GM19238 (cell line): Measurements from ENCODE around the gene CREBL2.
"Not testable (repeated sequence)": the region's sequence is repeated elsewhere in the genome, so short reads cannot be mapped to it uniquely, and the experiment has no call there.

Experiments used
- DNase-seq: peaks from one replicate; pipeline ENCODE4 v3.0.0; 2011; ENCODE audit warnings: low spot score; ENCODE audit not compliant: insufficient read length

Gene CREBL2, protein sequence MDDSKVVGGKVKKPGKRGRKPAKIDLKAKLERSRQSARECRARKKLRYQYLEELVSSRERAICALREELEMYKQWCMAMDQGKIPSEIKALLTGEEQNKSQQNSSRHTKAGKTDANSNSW

DNA sequence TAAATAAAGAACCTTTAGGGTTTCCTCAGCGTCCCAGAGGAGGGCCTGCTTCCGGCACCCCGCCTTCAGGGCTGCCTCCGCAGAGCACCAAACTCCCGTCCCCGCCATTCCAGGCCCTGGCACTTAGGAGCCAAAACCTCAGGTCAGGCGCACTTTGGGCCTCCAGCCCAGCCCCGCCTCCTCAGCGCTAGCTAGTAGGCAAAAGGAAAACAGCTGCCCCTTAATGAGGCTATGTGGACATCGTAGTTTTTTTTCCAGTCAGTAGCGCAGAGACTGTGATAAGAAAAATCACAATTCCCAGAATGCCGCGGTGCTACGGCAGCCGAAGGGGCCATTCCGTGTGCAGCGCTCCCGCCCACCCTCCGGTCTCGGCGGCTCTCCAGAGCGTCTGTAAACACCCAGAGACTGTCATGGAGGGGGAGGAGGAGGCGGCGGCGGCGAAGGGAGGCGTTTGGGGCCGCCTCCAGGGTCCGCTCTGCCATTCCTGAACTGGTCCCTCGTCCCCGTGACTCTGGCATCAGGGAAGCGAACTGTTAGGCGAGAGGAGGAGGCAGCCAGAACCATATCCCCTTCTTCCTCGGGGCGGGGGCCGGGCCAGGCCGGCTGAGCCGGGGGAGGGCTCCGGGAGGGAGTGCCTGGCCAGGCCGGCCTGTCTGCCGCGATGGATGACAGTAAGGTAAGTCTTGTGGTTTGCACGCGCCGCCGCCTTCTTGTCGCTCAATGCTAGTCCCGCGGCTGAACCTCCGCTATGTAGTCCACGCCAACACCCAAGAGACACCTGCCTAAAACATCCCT, at the start of gene CREBL2:
Gene CREBL2 (plus strand): TSS at position 365 of the 795 bp plus-strand sequence. CDS start 297 bp downstream, at position 662.
- peak; percentile 74 for DNase-seq

DNA sequence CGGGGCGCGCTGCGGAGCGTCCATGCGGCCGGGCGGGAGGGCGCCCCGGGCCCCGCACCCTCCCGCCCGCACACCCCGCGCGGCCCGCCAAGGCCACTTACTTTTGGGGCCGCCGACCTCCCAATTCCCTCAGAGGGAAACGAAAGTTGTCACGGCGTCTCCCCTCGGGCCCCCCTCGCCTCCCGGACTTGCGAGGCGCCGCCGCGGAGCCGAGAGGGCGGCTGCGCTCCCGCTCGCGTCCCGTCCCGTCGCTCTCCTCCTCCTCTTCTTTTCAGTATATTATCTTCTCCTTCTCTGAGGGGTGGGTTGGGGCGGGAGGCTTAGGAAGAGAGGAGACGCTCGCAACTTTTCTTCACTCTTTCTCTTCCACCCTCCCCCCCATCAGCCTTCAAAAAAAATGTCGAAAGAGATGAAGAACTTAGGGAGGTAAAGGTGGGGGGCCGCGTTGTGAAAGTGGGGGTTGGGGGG, 49.6 kb upstream of the CREBL2 start:
- peak; percentile 31 for DNase-seq

DNA sequence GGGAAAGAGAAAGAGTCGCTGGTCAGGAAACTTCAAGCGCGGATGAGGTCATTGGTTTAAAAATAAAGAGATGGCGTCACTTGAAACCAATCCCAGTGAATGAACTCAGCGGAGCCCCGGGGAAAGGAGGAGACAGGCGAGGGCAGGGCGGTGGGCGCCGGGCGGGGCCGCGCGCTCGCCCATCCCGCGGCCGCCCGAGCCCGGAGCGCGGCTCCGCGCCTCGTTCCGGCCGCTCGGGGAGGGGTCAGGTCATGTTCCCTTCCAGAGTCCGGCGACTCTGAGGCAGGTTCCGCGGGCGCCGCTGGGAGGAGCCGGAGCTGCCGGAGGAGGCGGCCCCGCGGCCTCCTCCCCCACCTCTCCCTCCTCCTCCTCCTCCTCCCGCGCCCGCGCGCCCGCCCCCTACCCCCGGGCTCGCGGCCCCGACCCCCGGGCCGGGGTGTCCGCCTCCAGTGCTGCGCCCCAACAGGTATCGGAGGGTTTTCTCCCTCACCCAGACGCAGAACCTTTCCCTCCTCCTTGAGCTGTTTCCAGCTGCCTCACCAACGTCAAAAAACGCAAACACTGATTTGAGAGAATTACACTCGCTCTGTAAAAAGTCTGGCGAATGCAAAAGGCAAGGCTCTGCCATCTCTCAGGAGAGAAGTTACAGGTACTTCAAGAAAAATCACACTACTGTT, 49.0 kb upstream of the CREBL2 start, which contains the start of gene DUSP16:
Gene DUSP16 (minus strand): TSS at position 279 of the 677 bp plus-strand sequence. CDS start 41,765 bp downstream, outside the sequence.
- DNase-seq: peak; percentile 79

DNA sequence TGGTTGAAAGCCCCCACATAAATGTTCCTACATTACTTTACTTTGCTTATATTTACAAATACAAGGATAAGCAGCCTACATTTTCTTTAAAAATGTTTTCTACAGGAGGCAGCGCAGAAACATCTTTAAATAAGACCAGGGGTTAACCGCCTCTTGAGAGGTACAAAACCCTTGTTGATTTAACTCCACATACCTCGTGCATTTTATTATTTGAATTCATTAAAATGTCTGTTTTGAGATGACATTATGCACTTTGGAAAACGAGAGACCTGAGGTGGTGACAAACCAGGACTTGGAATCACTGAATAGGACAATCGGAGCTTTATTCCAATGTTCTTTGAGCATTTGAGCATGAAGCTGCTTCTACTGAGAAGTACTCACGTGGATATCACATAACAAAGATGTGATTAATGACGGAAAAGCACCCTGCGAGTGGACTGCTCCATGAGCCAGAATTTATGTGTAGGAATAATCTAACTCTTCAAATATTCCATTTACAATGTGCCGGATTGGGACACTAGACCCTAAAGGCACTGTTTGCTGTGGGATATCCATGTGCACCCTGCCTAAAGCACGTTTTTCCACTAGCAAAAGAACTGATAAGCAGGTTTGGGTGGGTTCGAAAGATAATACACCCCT, 48.3 kb upstream of the CREBL2 start:
- DNase-seq: no peak

DNA sequence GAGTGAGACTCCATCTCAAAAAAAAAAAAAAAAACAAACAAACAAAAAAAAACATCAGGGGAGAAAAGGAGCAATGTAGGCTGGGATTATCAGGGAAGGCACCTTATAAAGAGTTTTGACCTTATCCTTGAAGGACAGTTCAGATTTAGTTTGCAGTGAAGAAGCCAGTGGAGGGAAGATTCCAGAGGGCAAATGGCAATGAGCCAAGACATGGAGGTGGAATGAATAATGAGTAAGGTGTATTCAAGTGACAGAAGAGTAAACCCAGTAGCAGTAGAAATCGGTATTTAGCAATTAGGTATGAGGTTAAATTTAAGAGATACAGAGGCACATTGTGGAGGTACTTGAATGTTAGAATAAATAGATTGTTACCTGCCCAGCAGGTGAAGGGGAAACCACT, 46.8 kb upstream of the CREBL2 start:
- DNase-seq: no peak

DNA sequence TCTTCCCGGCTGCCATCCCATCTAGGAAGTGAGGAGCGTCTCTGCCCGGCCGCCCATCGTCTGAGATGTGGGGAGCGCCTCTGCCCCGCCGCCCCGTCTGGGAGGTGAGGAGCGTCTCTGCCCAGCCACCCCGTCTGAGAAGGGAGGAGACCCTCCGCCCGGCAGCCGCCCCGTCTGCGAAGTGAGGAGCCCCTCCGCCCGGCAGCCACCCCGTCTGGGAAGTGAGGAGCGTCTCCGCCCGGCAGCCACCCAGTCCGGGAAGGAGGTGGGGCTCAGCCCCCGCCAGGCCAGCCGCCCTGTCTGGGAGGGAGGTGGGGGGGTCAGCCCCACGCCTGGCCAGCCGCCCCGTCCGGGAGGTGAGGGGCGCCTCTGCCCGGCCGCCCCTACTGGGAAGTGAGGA, 45.7 kb upstream of the CREBL2 start:
- not testable (repeated sequence) for DNase-seq

DNA sequence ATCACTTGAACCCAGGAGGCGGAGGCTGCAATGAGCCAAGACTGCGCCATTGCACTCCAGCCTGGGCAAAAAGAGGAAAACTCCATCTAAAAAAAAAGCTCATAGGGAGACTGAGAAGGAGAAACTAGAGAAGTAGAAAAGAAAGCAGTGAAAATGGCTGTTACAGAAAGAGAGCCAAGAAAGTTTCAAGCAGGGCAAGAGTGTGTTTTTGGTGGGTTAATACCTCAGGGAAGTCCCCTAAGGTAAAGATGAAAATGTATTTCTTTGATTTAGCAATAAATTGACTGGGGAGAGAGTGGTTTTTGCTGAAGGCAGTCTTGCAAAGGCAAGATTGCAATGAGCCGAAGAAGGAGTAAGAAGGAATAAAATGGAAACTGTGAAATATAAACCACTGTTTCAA, 39.0 kb upstream of the CREBL2 start:
- no peak for DNase-seq

DNA sequence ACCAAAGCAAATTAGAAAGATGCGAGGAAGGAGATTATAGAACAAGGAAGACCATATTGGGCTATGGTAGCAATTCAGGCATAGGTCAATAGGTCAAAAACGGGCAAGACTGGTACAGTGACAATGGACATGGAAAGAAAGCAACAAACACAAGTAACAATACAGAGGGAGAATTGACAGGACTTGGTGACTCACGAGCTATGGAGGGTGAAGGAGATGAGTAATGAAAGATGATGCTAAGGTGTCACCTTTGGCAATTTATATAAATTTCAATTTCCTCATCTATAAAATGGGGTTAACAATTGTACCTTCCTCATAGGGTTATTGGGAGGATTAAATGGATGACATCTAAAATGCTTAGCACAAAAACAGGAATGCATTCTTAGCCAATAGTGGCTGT, 33.9 kb upstream of the CREBL2 start:
- no peak for DNase-seq

DNA sequence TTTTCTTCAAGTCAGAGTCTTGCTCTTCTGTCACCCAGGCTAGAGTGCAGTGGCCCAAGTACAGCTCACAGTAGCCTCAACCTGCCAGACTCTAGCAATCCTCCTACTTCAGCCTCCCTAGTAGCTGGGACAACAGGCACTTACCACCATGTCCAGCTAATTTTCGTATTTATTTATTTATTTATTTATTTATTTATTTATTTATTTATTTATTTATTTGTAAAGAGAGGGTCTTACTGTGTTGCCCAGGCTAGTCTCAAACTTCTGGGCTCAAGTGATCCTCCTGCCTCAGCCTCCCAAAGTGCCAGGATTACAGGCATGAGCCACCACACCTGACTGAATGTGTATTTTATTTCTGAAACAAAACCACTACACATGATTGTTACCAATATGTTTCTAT, 31.0 kb upstream of the CREBL2 start:
- not testable (repeated sequence) for DNase-seq

DNA sequence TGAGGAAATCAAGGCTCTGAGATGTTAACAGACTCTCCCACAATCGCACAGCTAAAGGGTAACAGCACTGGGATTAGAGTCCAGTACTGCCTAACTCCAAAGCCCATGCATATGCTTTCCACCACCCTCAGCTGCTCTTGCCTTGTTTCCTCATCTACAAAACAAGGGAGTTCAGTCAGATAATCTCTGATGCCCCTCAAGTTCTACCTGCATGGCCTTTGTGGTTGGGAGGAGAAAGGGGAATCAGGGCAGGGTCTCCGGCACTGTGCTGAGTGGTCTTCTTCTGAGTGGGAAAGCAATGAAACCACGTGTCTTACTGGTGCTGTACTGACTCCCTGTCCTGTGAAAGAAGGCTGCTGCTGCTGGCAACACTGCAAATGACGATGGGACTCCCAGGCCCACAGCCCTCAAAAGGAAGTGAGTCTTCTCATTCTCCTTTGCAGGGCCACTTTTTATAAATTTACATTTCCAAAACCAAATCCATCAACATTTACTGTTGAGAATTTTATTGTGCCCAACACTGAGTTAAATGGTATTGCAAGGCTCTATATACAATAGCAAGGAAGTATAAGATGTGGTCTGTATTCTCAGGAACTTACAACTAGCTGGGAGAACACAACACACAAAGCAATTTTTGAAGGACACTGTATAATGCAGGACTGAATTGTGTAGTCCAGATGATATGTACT, 29.3 kb upstream of the CREBL2 start:
- no peak for DNase-seq

DNA sequence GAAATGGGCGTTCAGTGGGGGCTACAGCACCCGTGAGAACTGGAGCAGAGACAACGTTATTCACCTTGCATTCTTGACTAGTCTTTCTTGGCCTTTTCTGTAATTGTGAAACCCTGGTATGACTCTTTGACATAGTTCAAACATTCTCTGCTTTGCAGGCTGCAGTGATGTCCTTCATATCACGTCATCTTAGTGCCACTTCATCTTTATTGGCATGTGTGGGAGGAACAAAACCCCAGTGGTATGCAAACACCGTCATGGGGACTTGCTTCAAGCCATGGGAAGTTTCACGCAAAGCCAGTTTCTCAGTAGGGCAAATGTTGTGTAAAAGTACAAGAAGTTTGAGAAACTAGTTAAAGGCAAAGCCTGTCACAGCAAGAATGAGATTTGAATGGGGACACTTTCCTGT, 28.8 kb upstream of the CREBL2 start:
- peak; percentile 47 for DNase-seq

DNA sequence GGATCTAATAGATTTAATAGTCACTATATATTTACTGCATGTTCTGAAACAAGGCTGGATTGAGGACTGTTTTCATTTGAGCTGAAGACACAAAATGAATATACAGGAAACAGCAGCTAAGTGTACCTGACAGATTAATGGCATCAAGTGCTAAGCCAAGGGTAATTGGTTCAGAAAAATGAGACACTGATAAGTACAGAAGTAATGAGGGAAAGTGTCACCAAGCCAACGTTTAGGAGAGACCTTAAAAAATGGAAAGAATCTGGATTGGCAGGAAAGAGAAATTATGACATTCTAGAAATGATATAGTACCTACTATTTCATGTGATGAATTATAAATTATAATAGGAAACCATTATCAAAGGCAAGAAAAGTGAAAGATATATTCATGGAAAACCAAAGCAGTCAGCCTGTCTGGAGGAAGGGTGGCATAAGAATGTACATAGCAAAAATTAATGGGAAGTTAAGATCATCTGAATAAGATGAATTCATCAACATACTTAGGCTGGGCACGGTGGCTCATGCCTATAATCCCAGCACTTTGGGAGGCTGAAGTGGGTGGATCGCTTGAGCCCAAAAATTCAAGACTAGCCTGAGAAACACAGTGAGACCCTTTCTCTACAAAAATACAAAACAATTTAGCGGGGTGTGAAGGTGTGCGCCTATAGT, 28.0 kb upstream of the CREBL2 start:
- DNase-seq: no peak

DNA sequence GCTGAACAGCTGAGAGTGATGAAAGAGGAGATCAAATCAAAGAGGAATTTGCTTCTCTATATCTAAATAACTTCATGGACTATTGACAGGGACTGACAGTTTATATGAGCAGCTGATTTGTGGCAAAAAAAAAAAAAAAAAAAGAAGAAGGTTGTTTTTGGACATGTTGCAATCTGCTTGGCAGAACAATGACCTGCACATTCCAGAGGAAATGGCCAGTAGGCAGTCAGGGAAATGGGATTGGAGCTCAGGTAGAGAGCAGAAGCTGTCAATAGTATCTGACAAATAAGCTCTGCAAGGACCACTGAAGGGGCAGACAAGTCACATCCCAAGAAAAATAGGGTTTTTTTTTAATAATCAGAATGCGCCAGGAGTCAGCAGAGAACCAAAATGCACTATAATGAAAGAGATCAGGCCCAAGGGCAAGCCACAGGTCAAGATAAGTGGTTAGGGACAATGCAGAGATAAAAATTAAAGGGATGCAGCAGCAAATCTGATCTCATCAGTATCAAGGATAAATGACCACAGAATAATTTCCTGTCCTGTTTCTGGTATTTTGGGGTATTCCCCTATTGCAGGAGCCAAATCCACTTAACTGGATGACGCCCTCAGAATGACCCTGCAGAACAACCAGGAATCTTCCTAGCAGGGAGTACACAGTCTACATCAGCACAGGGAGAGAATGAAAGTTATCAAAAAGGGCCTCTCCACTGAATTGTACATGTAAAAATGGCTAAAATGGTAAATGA, 26.4 kb upstream of the CREBL2 start:
- DNase-seq: no peak

DNA sequence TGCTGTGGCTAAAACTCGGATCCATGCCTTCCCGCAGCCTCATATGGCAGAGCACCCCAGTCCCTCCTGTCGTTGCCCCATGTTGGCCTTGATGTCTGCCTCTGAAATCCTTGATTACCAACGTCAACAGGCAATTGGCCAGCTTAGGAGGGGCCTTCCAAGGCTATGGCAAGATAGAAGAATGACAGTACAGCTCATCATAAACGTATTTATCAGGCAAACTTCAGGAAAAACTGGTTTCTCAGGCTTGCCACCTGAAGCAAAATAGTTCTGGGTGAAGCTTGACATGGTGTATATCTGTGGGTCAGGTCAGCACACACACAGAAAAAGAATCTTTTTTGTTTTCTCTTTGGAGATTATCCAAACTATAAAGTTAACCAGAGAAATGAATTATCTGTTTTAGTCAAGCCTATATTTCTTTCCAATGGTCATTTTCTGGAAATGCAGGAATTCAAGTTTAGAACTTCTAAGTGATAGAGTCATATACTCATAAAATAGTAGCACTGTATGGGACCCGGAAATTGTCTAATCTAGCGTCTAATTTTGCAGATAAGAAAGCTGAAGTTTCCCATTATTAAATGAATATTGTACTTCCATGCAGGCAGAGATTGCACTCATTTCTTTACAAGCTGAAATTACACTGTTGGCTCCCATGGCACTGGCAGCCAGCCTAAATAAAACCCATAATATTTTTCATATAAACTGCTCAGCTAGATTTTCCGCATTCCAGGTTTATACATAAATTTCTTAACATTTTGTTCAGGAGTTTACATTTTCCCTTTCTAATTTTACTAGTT, 24.6 kb upstream of the CREBL2 start:
- DNase-seq: no peak

DNA sequence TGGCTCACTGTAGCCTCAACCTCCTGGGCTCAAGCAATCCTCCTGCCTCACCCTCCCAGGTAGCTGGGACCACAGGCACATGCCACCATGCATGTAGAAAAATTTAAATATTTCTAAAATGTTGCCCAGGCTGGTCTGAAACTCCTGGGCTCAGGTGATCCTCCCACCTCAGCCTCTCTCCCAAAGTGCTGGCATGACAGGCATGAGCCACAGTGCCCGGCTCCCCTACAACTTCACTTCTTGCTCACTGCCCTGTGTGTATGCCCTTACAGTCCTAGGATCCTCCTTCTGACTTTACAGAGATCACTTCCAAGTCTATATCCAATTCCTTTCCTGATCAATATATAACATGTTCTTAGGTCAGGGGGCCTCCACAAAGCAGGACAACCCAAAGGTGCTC, 23.8 kb upstream of the CREBL2 start:
- DNase-seq: no peak

DNA sequence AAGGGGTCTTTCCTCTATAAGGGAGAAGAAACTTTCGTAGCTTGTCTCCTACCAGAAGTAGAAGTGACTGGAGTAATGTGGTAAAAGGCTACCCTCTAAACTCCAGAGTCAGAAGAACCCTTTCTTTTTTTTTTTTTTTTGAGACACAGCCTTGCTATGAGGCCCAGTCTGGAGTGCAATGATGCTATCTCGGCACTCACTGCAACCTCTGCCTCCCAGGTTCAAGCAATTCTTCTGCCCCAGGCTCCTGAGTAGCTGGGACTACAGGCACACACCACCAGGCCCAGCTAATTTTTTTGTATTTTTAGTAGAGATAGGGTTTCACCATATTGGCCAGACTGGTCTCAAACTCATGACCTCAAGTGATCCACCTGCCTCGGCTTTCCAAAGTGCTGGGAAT, 23.2 kb upstream of the CREBL2 start:
- DNase-seq: not testable (repeated sequence)

DNA sequence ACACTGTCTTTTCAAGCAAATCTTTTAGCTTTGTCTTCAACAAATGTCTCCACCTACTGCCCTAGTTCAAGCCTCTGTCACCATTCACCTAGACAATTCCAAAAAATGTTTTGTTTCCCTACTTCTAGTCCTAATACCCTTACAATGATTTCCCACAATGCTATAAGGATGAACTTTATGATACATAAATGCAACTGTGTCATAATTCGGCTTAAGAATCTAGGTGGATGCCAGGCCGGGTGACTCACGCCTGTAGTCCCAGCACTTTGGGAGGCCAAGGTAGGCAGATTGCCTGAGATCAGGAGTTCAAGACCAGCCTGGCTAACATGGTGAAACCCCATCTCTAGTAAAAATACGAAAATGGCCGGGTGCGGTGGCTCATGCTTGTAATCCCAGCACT, 20.7 kb upstream of the CREBL2 start:
- no peak for DNase-seq

DNA sequence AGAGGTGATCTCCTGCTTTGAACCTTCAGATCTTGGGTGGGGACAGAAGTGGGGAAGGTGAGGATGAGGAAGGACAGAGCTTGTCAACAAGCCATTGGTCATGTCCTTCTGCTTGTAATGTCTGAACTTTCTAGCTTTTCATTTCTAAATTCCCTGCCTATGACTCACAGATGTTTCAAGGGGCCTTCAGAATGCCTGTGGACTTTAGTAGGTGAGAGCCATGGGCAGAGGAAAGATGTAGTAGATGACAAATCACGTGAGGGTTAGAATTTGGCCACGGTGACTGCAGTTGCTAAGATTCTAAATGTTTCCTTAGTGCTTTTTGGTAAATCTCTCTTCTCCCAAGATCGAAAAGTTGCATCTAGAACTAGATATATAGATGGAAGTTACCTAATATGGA, 18.7 kb upstream of the CREBL2 start:
- DNase-seq: no peak

DNA sequence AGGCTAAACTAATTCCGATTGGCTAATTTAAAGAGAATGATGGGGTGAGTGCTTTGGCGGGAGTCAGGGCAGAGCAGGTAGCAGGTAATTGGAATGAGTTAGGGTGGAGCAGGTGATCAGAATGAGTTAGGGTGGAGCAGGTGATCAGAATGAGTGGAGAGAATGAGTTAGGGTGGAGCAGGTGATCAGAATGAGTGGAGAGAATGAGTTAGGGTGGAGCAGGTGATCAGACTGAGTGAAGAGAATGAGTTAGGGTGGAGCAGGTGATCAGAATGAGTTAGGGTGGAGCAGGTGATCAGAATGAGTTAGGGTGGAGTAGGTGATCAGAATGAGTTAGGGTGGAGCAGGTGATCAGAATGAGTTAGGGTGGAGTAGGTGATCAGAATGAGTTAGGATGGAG, 15.7 kb upstream of the CREBL2 start:
- not testable (repeated sequence) for DNase-seq
